T-cell (primary cell): ENCODE results near the gene KPNA6. TPM values are rescaled to one million over a fixed set of nuclear protein-coding genes. Genes with fewer than 3 reads are reported as not detected.
"Not testable (repeated sequence)": the region's sequence is repeated elsewhere in the genome, so short reads cannot be mapped to it uniquely, and the experiment has no call there.

Experiments
- ATAC-seq, 4 experiments: fragments of 200-7000 bp in 3 of 4; fragments of 150-1000 bp in 1 of 4; cut with Tn5 transposase; replicated peaks in 1 of 4; 1 replicate in 3 of 4; 2 replicates in 1 of 4; pipeline ENCODE4 v1.10.0; 2021; ENCODE audit warnings: moderate library complexity in 3 of 4, mild to moderate bottlenecking in 2 of 4, moderate number of reproducible peaks in 1 of 4
- CTCF ChIA-PET, 2 donors: fragments of 300-600 bp; sonication (Branson Sonifier 250); formaldehyde crosslinking; loops; one replicate each; lab custom pipeline; 2022; ENCODE audit warnings: antibody characterized with exemption in 2 of 2; lab: Charles Lee
- POLR2A ChIA-PET, 2 donors: fragments of 300-600 bp; sonication (Branson Sonifier 250); formaldehyde crosslinking; loops; one replicate each; lab custom pipeline; 2022; ENCODE audit warnings: antibody characterized with exemption in 2 of 2; lab: Charles Lee
- DNase-seq, 35 experiments: peaks; one replicate each; pipeline versions ENCODE4 v3.0.0 to v3.0.0-alpha.2; 2013 to 2023
- H3K27ac ChIP-seq: one replicate; pipeline ENCODE4 v1.5.1; 2013; ENCODE audit warnings: low read length
- H3K27me3 ChIP-seq, 2 experiments: replicated peaks in 1 of 2; 1 replicate in 1 of 2; 2 replicates in 1 of 2; pipeline versions ENCODE4 v1.6.1 to v1.7.0; 2013; ENCODE audit warnings: low read length in 1 of 2, mixed read lengths in 1 of 2; ENCODE audit not compliant: control insufficient read depth in 2 of 2, insufficient read depth in 2 of 2; ENCODE audit errors: extremely low read depth in 1 of 2
- H3K36me3 ChIP-seq, 2 donors: 1 replicate in 1 of 2; 2 replicates in 1 of 2; pipeline versions ENCODE4 v1.6.1 to v1.7.0; 2013; ENCODE audit warnings: low read length in 1 of 2; ENCODE audit not compliant: control insufficient read depth in 2 of 2, insufficient read depth in 1 of 2; ENCODE audit errors: extremely low read depth in 1 of 2
- H3K4me1 ChIP-seq, 2 experiments: 1 replicate in 1 of 2; 2 replicates in 1 of 2; pipeline versions ENCODE4 v1.6.1 to v1.7.0; 2013; ENCODE audit warnings: low read length in 2 of 2, mixed read lengths in 1 of 2; ENCODE audit not compliant: insufficient read depth in 2 of 2, control insufficient read depth in 1 of 2; ENCODE audit errors: extremely low read depth in 1 of 2
- H3K4me3 ChIP-seq, 2 donors: 1 replicate in 1 of 2; 2 replicates in 1 of 2; pipeline versions ENCODE4 v1.5.1 to v1.7.0; 2013; ENCODE audit warnings: mild to moderate bottlenecking in 2 of 2, low read length in 1 of 2, moderate library complexity in 1 of 2; ENCODE audit not compliant: control insufficient read depth in 1 of 2; ENCODE audit errors: extremely low read depth in 1 of 2
- H3K9me3 ChIP-seq: 2 replicates; pipeline ENCODE4 v1.7.0; 2013
- H3K27ac Mint-ChIP-seq, 2 donors: one replicate each; pipeline ENCODE4 v1.8.0; 2020 to 2021; ENCODE audit warnings: mild to moderate bottlenecking in 2 of 2, mixed read lengths in 2 of 2
- H3K27me3 Mint-ChIP-seq, 2 donors: one replicate each; pipeline ENCODE4 v1.8.0; 2021 to 2022; ENCODE audit warnings: mixed read lengths in 2 of 2
- H3K36me3 Mint-ChIP-seq: one replicate; pipeline ENCODE4 v1.8.0; 2021; ENCODE audit warnings: mixed read lengths
- H3K4me1 Mint-ChIP-seq, 3 donors: one replicate each; pipeline ENCODE4 v1.8.0; 2020 to 2022; ENCODE audit warnings: mixed read lengths in 3 of 3, mild to moderate bottlenecking in 1 of 3
- H3K4me3 Mint-ChIP-seq, 3 donors: one replicate each; pipeline ENCODE4 v1.8.0; 2020 to 2022; ENCODE audit warnings: mild to moderate bottlenecking in 3 of 3, mixed read lengths in 3 of 3, moderate library complexity in 3 of 3
- H3K9me3 Mint-ChIP-seq, 3 donors: one replicate each; pipeline ENCODE4 v1.8.0; 2020 to 2022; ENCODE audit warnings: mixed read lengths in 3 of 3
- WGBS: methylation state at CpG from one replicate; pipeline ENCODE4 v1.1.5; 2013; ENCODE audit warnings: missing lambda C conversion rate; ENCODE audit not compliant: insufficient coverage; 5-methylcytosine and 5-hydroxymethylcytosine counted together
- total RNA-seq, 35 experiments: library from RNA in 6 of 35; stranded (reverse) in 6 of 35; fragments of 120-200 nt in 1 of 35; gene quantifications; one replicate each; pipeline versions ENCODE4 v1.2.1 to v1.2.4 and lab custom pipeline; 2013 to 2026

KPNA6 gene
- total RNA-seq, 5 donors from 2014 or later (not counting 1 experiment from before 2014, with no cell fraction given), result 46.2 to 53.6 (median 52.3) TPM

DNA sequence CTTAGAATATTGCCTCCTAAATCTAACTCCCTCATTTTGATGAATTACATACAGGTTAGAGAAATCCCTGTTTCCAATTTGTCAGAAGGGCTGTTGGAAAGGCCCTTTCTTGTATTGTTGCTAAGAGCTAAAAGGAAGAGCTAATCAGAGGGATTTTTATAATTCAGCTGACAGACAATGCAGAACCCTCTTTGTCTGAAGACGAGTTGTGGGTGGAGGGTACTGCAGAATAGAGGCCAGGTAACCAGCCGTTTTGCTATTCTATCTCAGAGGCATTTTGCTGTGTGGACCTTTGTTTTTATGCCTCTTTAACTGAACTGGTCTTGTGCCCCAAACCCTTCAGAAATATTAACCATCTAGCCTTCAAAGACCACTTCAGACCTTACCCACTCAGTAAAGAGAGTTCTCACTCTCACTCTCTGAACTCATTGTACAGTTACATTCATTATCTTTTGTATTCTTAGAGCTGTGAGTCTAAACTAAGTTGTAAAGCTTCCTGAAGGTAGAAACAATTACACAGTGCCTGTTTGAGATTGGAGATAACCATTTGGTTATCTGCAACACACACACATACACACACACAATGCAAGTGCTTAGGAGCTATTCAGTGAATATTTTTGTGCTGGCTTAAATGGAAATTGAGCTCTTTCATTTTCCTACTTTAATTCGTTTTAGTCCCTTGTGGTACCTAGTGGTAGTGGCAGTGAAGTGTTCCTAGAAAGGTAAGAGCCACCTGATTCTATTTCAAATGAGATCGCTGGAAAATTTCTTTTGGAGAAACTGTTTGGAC is 19.7 kb downstream of the KPNA6 start:
- Histone ChIP-seq H3K27me3 (no peaks in the 10 kb centered on the region), H3K9me3 (no peaks in the 10 kb centered on the region), H3K4me1 (peaks cover 7 to 18% of the 10 kb centered on the region in 2 experiments), H3K27ac (no peak overlapping the region), H3K4me3 (no peak overlapping the region), H3K36me3 (peaks cover 0 to 25% of the 10 kb centered on the region in 2 donors)
- Mint-ChIP-seq H3K9me3 (no peaks in the 10 kb centered on the region), H3K4me3 (peak overlapping the region in 1 of 3 donors; percentile 13), H3K36me3 (no peaks in the 10 kb centered on the region), H3K27me3 (no peaks in the 10 kb centered on the region), H3K27ac (peak overlapping the region in 1 of 2 donors; percentile 44), H3K4me1 (peaks cover 47 to 50% (median 50%) of the 10 kb centered on the region in 3 donors)
- ATAC-seq, result no peak
- no peak for DNase-seq
- POLR2A ChIA-PET, result interaction anchor here (0.6 to 0.9 kb wide), 3 partner anchors 9 to 315 kb away, joined by 3 read pairs; partner anchors contain the start of gene KPNA6 (in 1 of the 2)
- CTCF ChIA-PET, result interaction anchor here (0.6 to 1.6 kb wide), 4 partner anchors 9 to 19 kb away, joined by 3 to 9 read pairs (median 6); partner anchors contain the start of gene KPNA6 (in 1 of the 2)
- WGBS, result 74% methylated on average over 2 of the region's 4 CpGs

DNA sequence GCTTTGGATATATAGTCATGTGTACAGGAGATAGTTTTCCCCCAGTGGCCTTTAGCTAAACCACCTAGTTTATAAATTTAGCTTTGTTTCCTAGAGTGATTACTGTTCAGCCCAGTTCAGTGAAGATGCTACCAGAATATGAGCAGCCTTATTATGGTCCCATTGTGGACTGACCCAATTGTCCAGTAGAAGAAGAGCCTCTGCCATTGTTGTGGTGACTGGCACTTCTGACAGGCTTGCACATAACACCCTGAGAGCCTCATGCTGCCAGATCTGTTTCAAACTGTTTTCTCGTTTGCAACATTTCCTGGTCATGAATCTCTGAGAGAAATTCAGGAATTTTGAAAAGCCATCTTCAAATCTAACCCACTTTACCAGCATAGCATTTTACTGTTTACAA is 20.6 kb downstream of the KPNA6 start:
- ChIA-PET POLR2A (interaction anchor here (0.5 to 0.9 kb wide), 6 partner anchors 9 to 1107 kb away, joined by 3 to 6 read pairs (median 4); partner anchors contain the start of gene KPNA6 (in 1 of the 2)), CTCF (interaction anchor here (0.5 to 1.6 kb wide), 5 partner anchors 9 to 163 kb away, joined by 3 to 9 read pairs (median 4); partner anchors contain the start of gene KPNA6 (in 1 of the 2))
- H3K27ac ChIP-seq, result no peak overlapping the region
- no peaks in the 10 kb centered on the region for H3K27me3 ChIP-seq
- peaks cover 5 to 12% of the 10 kb centered on the region in 2 experiments for H3K4me1 ChIP-seq
- no peaks in the 10 kb centered on the region for H3K9me3 Mint-ChIP-seq
- WGBS, result no CpG with 5 or more reads among the region's 1 CpG
- DNase-seq (no peak), ATAC-seq (no peak)
- H3K4me3 ChIP-seq, result no peak overlapping the region
- peaks cover 0 to 25% of the 10 kb centered on the region in 2 donors for H3K36me3 ChIP-seq
- no peaks in the 10 kb centered on the region for H3K27me3 Mint-ChIP-seq
- H3K9me3 ChIP-seq, result no peaks in the 10 kb centered on the region
- peak overlapping the region in 1 of 2 donors; percentile 36 for H3K27ac Mint-ChIP-seq
- H3K4me3 Mint-ChIP-seq, result no peak overlapping the region
- H3K36me3 Mint-ChIP-seq, result no peaks in the 10 kb centered on the region
- peaks cover 38 to 45% (median 43%) of the 10 kb centered on the region in 3 donors for H3K4me1 Mint-ChIP-seq

GRCh38 chr1:32128964-32129363 is 21.1 kb downstream of the KPNA6 start:
- no CpG with 5 or more reads among the region's 1 CpG for WGBS
- Histone ChIP-seq H3K4me3 (no peak overlapping the region), H3K36me3 (peaks cover 0 to 26% of the 10 kb centered on the region in 2 donors), H3K27ac (no peak overlapping the region), H3K9me3 (no peaks in the 10 kb centered on the region), H3K4me1 (peaks cover 5 to 9% of the 10 kb centered on the region in 2 experiments), H3K27me3 (no peaks in the 10 kb centered on the region)
- no peak overlapping the region for H3K27ac Mint-ChIP-seq
- H3K36me3 Mint-ChIP-seq, result no peaks in the 10 kb centered on the region
- CTCF ChIA-PET, result interaction anchor here (0.5 to 1.6 kb wide), 4 partner anchors 10 to 163 kb away, joined by 3 to 9 read pairs (median 4); no protein-coding TSS in a partner anchor
- peaks cover 38 to 46% (median 44%) of the 10 kb centered on the region in 3 donors for H3K4me1 Mint-ChIP-seq
- H3K4me3 Mint-ChIP-seq, result no peak overlapping the region
- POLR2A ChIA-PET, result interaction anchor here (0.5 to 0.7 kb wide), 5 partner anchors 25 to 1107 kb away, joined by 4 to 20 read pairs (median 4); no protein-coding TSS in a partner anchor
- DNase-seq (no peak), ATAC-seq (no peak)
- H3K9me3 Mint-ChIP-seq, result no peaks in the 10 kb centered on the region
- H3K27me3 Mint-ChIP-seq, result no peaks in the 10 kb centered on the region

- H3K4me1 ChIP-seq, H3K27me3 ChIP-seq, ATAC-seq, H3K27ac Mint-ChIP-seq, POLR2A ChIA-PET, H3K27me3 Mint-ChIP-seq, H3K4me3 ChIP-seq, H3K4me3 Mint-ChIP-seq, H3K27ac ChIP-seq, H3K9me3 ChIP-seq, H3K9me3 Mint-ChIP-seq, DNase-seq: not testable (repeated sequence)
- Mint-ChIP-seq H3K36me3 (peaks cover 15% of the 10 kb centered on the region), H3K4me1 (peaks cover 33 to 39% (median 35%) of the 10 kb centered on the region in 3 donors)
- 100% methylated on average over 2 of the region's 9 CpGs for whole genome bisulfite sequencing
- peaks cover 0 to 21% of the 10 kb centered on the region in 2 donors for H3K36me3 ChIP-seq
- CTCF ChIA-PET, result interaction anchor here in 1 of 2 donors (0.6 kb wide), 1 partner anchor 211 kb away, joined by 5 read pairs; no protein-coding TSS in a partner anchor
Observed at GRCh38 chr1:32133950-32134280, 26.1 kb downstream of the KPNA6 start.

DNA sequence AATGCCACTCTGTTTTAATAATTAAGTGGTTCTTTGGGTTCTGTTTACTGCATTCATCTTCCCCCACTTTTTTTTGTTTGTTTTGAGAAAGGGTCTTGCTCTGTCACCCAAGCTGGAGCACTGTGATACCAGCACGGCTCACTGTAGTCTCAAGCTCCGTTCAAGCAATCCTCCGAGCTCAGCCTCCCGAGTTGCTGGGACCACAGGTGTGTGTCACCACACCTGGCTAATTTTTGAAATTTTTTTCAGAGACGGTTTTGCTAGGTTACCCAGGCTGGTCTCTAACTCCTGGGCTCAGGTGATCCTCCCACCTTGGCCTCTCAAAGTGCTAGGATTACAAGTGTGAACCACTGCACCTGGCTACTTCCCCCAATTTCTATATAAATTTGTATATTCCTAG is 29.3 kb downstream of the KPNA6 start:
- H3K9me3 Mint-ChIP-seq, result no peaks in the 10 kb centered on the region
- H3K9me3 ChIP-seq, result no peaks in the 10 kb centered on the region
- no peaks in the 10 kb centered on the region for H3K27me3 Mint-ChIP-seq
- no peak overlapping the region for H3K27ac ChIP-seq
- ATAC-seq (no peak), DNase-seq (no peak)
- no peaks in the 10 kb centered on the region for H3K27me3 ChIP-seq
- CTCF ChIA-PET, result no interaction called here
- peaks cover 15% of the 10 kb centered on the region for H3K36me3 Mint-ChIP-seq
- peaks cover 48 to 55% (median 51%) of the 10 kb centered on the region in 3 donors for H3K4me1 Mint-ChIP-seq
- no peak overlapping the region for H3K4me3 Mint-ChIP-seq
- peaks cover 2 to 4% of the 10 kb centered on the region in 2 experiments for H3K4me1 ChIP-seq
- WGBS, result 85% methylated on average over 5 of the region's 5 CpGs
- H3K36me3 ChIP-seq, result peaks cover 0 to 5% of the 10 kb centered on the region in 2 donors
- no peak overlapping the region for H3K4me3 ChIP-seq
- no peak overlapping the region for H3K27ac Mint-ChIP-seq
- POLR2A ChIA-PET, result no interaction called here

GRCh38 chr1:32138965-32139364 is 31.1 kb downstream of the KPNA6 start:
- no peak for ATAC-seq
- peaks cover 2 to 10% of the 10 kb centered on the region in 2 experiments for H3K4me1 ChIP-seq
- H3K36me3 Mint-ChIP-seq, result peaks cover 15% of the 10 kb centered on the region

More at GRCh38 chr1:32138965-32139364, 31.1 kb downstream of the KPNA6 start:
- Histone ChIP-seq H3K27ac (no peak overlapping the region), H3K27me3 (no peaks in the 10 kb centered on the region), H3K36me3 (peaks cover 0 to under 1% of the 10 kb centered on the region in 2 donors), H3K9me3 (no peaks in the 10 kb centered on the region), H3K4me3 (no peak overlapping the region)
- Mint-ChIP-seq H3K27me3 (no peaks in the 10 kb centered on the region), H3K4me1 (peaks cover 54 to 66% (median 65%) of the 10 kb centered on the region in 3 donors), H3K4me3 (no peak overlapping the region), H3K27ac (peak overlapping the region; percentile 44 to 71), H3K9me3 (no peaks in the 10 kb centered on the region)
- WGBS, result 100% methylated on average over 2 of the region's 5 CpGs
- ChIA-PET POLR2A (no interaction called here), CTCF (interaction anchor here (0.6 to 1.0 kb wide), 2 partner anchors 15 to 169 kb away, joined by 3 to 6 read pairs; no protein-coding TSS in a partner anchor)
- no peak for DNase-seq
